ENCODE data around the gene XCL1.

GRCh38 chr1:168565825-168566224 lies 10.6 kb upstream of the XCL1 start:
- TF ChIP-seq POLR2AphosphoS5 (IDR thresholded peaks at IDR 0.05): no peak
- no peak for TF ChIP-seq CTCF (IDR thresholded peaks at IDR 0.05 in 8 of 11, conservative IDR thresholded peaks at IDR 0.05 in 3 of 11)
- no peak for TF ChIP-seq POLR2A (IDR thresholded peaks at IDR 0.05)
